Activated naive CD8-positive, alpha-beta T cell (primary cell): ENCODE measurements around the gene HPD.
A peak's percentile ranks its signal among the peaks of the same experiment; 100 is the strongest.

Experiments used
- H3K27ac Mint-ChIP-seq: one replicate; pipeline ENCODE4 v1.8.0; 2021; ENCODE audit warnings: mixed read lengths
- H3K27me3 Mint-ChIP-seq: one replicate; pipeline ENCODE4 v1.8.0; 2021; ENCODE audit warnings: mixed read lengths
- H3K36me3 Mint-ChIP-seq: one replicate; pipeline ENCODE4 v1.8.0; 2021; ENCODE audit warnings: mixed read lengths
- H3K4me1 Mint-ChIP-seq: one replicate; pipeline ENCODE4 v1.8.0; 2021; ENCODE audit warnings: low read depth, mixed read lengths
- H3K4me3 Mint-ChIP-seq: one replicate; pipeline ENCODE4 v1.8.0; 2021; ENCODE audit warnings: mild to moderate bottlenecking, mixed read lengths
- H3K9me3 Mint-ChIP-seq: one replicate; pipeline ENCODE4 v1.8.0; 2021; ENCODE audit warnings: low read depth, mixed read lengths

HPD gene

DNA sequence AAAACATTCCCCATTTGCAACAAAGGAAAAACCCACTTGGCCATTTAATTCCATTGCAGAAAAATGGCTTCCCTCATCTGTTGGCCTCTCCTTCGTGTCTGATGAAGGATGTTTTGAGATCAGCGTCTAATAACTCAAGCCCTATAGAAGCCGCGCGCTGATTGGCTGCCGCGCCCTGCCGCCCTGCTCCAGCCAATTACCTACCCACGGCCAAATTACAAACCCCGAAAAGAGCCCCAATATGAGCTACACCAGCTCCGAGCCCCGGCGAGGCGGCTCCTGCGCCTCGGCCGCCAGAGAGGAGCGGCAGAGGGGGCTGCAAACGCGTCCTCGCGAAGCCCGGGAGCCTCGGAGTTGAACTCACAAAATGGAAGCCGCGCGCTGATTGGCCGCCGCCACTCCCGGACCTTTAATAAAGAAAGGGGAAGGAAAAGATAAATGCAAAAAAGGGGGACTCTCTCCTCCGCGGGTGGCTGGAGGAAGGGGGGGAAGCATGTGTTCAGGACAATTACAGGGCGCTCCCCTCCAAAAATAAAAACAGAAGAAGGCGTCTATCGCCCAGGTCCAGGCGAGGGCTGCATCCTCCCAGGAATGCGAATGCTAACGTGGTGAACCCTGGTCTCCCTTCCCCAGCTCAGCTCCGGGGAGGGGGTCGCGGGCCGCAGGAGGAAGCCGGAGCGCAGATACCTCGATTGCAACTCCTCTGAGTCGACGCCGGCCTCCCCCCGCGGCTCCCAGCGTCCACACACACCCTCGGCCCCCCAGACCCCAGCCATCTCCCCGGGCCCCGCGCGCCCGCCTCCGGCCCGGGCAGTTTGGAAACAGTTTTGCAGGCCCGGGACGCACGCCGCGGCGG, 55.6 kb downstream of the HPD start:
- H3K4me3 Mint-ChIP-seq, result peak overlapping the region; percentile 95
- H3K9me3 Mint-ChIP-seq, result no peaks in the 10 kb centered on the region
- no peaks in the 10 kb centered on the region for H3K27me3 Mint-ChIP-seq
- H3K4me1 Mint-ChIP-seq, result peaks cover 46% of the 10 kb centered on the region
- peak overlapping the region; percentile 98 for H3K27ac Mint-ChIP-seq
- H3K36me3 Mint-ChIP-seq, result peaks cover 2% of the 10 kb centered on the region

DNA sequence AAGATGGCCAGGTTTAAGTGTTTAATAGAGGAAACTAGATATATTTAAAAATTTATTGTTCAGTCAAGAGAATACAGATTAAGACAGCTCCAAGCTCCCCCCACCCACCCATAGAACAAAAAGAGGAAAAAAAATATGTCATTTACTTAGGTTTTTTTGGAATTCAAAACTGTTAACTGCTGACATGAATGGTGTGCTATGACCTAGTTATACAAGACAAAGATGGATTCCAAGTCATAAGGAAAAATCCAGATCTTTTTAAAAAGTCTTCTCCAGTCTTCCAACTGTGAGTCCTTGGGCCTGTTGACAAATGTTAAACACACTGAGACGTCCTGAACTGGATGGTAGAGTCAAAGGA, 56.2 kb downstream of the HPD start:
- Mint-ChIP-seq H3K27ac (peak overlapping the region; percentile 98), H3K4me1 (peaks cover 49% of the 10 kb centered on the region), H3K4me3 (peak overlapping the region; percentile 95), H3K27me3 (no peaks in the 10 kb centered on the region), H3K36me3 (peaks cover 2% of the 10 kb centered on the region), H3K9me3 (no peaks in the 10 kb centered on the region)

GRCh38 chr12:121801595-121802484, 56.8 kb downstream of the HPD start:
- peak overlapping the region; percentile 98 for H3K27ac Mint-ChIP-seq
- peak overlapping the region; percentile 95 for H3K4me3 Mint-ChIP-seq
- no peaks in the 10 kb centered on the region for H3K27me3 Mint-ChIP-seq
- H3K4me1 Mint-ChIP-seq, result peaks cover 46% of the 10 kb centered on the region
- peaks cover 2% of the 10 kb centered on the region for H3K36me3 Mint-ChIP-seq
- no peaks in the 10 kb centered on the region for H3K9me3 Mint-ChIP-seq

- no peaks in the 10 kb centered on the region for H3K9me3 Mint-ChIP-seq
- peak overlapping the region; percentile 98 for H3K27ac Mint-ChIP-seq
- peak overlapping the region; percentile 95 for H3K4me3 Mint-ChIP-seq
- peaks cover 41% of the 10 kb centered on the region for H3K4me1 Mint-ChIP-seq
- no peaks in the 10 kb centered on the region for H3K36me3 Mint-ChIP-seq
- no peaks in the 10 kb centered on the region for H3K27me3 Mint-ChIP-seq
Measured at GRCh38 chr12:121800694-121801594, 57.7 kb downstream of the HPD start.

- Mint-ChIP-seq H3K27ac (peak overlapping the region; percentile 90), H3K9me3 (no peaks in the 10 kb centered on the region), H3K4me1 (peaks cover 43% of the 10 kb centered on the region), H3K27me3 (no peaks in the 10 kb centered on the region), H3K36me3 (peaks cover 1% of the 10 kb centered on the region), H3K4me3 (peak overlapping the region; percentile 85)
Measured at GRCh38 chr12:121799842-121800693, 58.6 kb downstream of the HPD start.

- peaks cover 51% of the 10 kb centered on the region for H3K4me1 Mint-ChIP-seq
- peak overlapping the region; percentile 87 for H3K4me3 Mint-ChIP-seq
Measured at GRCh38 chr12:121799156-121799841, 59.4 kb downstream of the HPD start.

DNA sequence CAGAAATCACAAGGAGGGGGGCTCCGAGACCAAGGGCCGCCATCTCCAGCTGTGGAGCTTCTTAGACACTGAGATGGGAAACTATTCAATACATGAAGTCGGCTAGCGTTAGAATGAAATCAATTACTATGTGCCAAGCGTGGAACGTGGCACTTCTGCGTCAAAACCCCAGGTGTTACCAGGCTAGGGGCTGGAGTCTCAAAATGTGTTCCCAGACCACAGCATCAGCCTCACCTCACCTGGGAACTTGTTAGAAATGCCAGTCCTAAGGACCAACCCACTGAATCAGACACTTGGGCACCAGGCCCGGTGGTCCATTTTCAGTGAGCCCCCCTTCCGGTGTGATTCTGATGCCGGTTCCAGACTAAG, 59.9 kb downstream of the HPD start:
- H3K4me1 Mint-ChIP-seq, result peaks cover 52% of the 10 kb centered on the region
- H3K4me3 Mint-ChIP-seq, result peak overlapping the region; percentile 87
- peaks cover 2% of the 10 kb centered on the region for H3K36me3 Mint-ChIP-seq
- no peaks in the 10 kb centered on the region for H3K9me3 Mint-ChIP-seq
- peak overlapping the region; percentile 92 for H3K27ac Mint-ChIP-seq
- H3K27me3 Mint-ChIP-seq, result no peaks in the 10 kb centered on the region

More at GRCh38 chr12:121799156-121799841, 59.4 kb downstream of the HPD start:
- H3K27me3 Mint-ChIP-seq, result no peaks in the 10 kb centered on the region
- H3K36me3 Mint-ChIP-seq, result peaks cover 2% of the 10 kb centered on the region
- H3K9me3 Mint-ChIP-seq, result no peaks in the 10 kb centered on the region
- H3K27ac Mint-ChIP-seq, result peak overlapping the region; percentile 92

GRCh38 chr12:121797937-121798786, 60.5 kb downstream of the HPD start:
- Mint-ChIP-seq H3K9me3 (no peaks in the 10 kb centered on the region), H3K4me1 (peaks cover 52% of the 10 kb centered on the region), H3K4me3 (peak overlapping the region; percentile 87), H3K36me3 (peaks cover 2% of the 10 kb centered on the region), H3K27me3 (no peaks in the 10 kb centered on the region), H3K27ac (peak overlapping the region; percentile 92)

DNA sequence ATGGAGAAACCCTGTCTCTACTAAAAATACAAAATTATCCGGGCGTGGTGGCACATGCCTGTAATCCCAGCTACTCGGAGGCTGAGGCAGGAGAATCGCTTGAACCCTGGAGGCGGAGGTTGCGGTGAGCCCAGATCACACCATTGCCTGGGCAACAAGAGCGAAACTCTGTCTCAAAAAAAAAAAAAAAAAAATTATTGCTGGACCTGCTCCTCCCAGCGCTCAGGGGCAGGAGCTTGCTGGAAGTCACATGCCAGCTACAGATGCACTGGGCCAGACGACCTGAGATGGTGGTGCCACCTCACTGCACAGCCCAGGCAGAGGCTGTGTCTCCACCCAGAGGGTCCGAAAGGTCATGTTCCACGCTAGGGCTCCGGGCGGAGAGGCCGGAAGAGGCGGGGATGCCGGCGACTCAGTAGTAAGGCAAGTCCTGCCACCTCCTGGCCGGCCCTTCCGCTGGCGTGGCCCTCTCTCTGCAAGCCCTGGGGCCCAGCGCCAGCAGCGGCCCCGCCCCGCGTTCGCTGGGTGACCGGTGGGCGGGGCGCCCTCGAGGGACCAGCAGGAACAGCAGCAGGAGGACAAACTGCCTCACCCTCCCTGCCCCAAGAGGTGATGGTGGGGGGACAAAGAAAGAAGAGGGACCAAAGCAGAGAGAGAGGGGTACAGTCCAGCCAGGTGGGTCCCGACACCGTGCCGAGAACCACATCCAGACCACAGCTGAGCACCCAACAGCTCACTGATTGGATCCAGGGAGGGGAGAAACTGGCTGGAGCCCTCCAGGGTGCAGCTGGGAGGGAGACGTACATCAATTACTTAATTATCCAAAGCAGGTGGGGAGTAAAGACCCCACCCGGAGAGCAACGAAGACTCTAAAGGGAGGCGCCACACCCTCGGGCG, 61.6 kb downstream of the HPD start:
- Mint-ChIP-seq H3K36me3 (peaks cover 2% of the 10 kb centered on the region), H3K27ac (peak overlapping the region; percentile 70), H3K4me1 (peaks cover 50% of the 10 kb centered on the region), H3K9me3 (no peaks in the 10 kb centered on the region), H3K27me3 (no peaks in the 10 kb centered on the region), H3K4me3 (peak overlapping the region; percentile 76)

- peaks cover 2% of the 10 kb centered on the region for H3K36me3 Mint-ChIP-seq
- H3K4me3 Mint-ChIP-seq, result peak overlapping the region; percentile 84
- H3K4me1 Mint-ChIP-seq, result peaks cover 58% of the 10 kb centered on the region
Measured at GRCh38 chr12:121795034-121795968, 63.4 kb downstream of the HPD start.

DNA sequence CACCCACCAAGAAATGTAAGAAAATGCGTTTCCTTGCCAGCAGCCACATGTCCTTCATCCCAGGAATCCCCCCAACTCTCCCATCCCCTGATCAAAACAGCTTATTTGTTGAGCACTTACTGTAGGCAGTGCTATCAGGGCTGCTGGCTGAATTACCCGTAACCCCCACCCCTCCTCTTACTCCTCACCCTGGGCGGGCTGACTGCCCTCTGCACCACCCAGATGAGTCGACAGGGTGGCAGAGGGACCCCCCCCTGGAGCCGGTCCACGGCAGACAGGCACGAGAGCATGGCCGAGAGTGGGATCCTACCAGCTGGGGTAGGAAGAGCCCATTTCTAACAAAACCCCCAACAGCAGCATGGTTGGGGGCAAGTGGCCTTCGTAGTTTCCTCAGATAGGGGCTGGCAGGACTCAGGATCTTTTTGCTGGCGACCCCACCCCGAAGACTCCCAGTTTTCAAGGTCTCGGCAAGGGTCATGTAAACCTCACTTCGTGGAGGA, 64.1 kb downstream of the HPD start:
- Mint-ChIP-seq H3K27ac (peak overlapping the region; percentile 91), H3K9me3 (no peaks in the 10 kb centered on the region), H3K4me3 (peak overlapping the region; percentile 84), H3K36me3 (peaks cover 2% of the 10 kb centered on the region), H3K4me1 (peaks cover 65% of the 10 kb centered on the region), H3K27me3 (no peaks in the 10 kb centered on the region)

More at GRCh38 chr12:121795034-121795968, 63.4 kb downstream of the HPD start:
- Mint-ChIP-seq H3K27me3 (no peaks in the 10 kb centered on the region), H3K27ac (peak overlapping the region; percentile 91), H3K9me3 (no peaks in the 10 kb centered on the region)
